AG04450 (cell line): ENCODE data around the gene B3GAT2. TPM values are rescaled to one million over a fixed set of nuclear protein-coding genes. Genes with fewer than 3 reads are reported as not detected.
A peak's percentile ranks its signal among the peaks of the same experiment; 100 is the strongest.

Experiments
- CTCF ChIA-PET: fragments of 300-600, 350-600 bp; formaldehyde crosslinking; extraction: SDS; loops from one replicate; lab custom pipeline; 2022; ENCODE audit warnings: antibody characterized with exemption, inconsistent platforms; lab: Charles Lee
- POLR2A ChIA-PET: fragments of 350-600 bp; formaldehyde crosslinking; extraction: SDS; loops from one replicate; lab custom pipeline; 2021; ENCODE audit warnings: antibody characterized with exemption, inconsistent platforms; lab: Yijun Ruan, JAX
- DNase-seq: peaks from one replicate; pipeline ENCODE4 v3.0.0-alpha.2; 2011; ENCODE audit warnings: low read depth, low spot score
- H3K27ac ChIP-seq: one replicate; pipeline ENCODE4 v1.5.1; 2012; ENCODE audit warnings: low read depth, low read length, control low read depth
- H3K27me3 ChIP-seq: one replicate; pipeline ENCODE4 v1.6.0; 2012; ENCODE audit warnings: low read length; ENCODE audit not compliant: control insufficient read depth, insufficient read depth
- H3K4me3 ChIP-seq: 2 replicates; pipeline ENCODE4 v1.5.1; 2011; ENCODE audit warnings: mild to moderate bottlenecking, low read depth, low read length, control low read depth
- H3K9me3 ChIP-seq: 2 replicates; pipeline ENCODE4 v1.5.1; 2012; ENCODE audit warnings: low read length; ENCODE audit not compliant: control insufficient read depth, insufficient read depth
- polyA plus RNA-seq: library from polyadenylated mRNA; depleted of rRNA; stranded (reverse); fragments of >200 nt; gene quantifications from 2 replicates; pipeline ENCODE4 v1.2.3, GENCODE V29; 2011
- TF ChIP-seq, protein P1 (sequence below): IDR thresholded peaks from 2 replicates; pipeline ENCODE4 v1.5.1; 2011; ENCODE audit warnings: low read depth, low read length, control low read depth, inconsistent platforms

B3GAT2 gene
- polyA plus RNA-seq, 1 experiment: 0.11 TPM

DNA sequence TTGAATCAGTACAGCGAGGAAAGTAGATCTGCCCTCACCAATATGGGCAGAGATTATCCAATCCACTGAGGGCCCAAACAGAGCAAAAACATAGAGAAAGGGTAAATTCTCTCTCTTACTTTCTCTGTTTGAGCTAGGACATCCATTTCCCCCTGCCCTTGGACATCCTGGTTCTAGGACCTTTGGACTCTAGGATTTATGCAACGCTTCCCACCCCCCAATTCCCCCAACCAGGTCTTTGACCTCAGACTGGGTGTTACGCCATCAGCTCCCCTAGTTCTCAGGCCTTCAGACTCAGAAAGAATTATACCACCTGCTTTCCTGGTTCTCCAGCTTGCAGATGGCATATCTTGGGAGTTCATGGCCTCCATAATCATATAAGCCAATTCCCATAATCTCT, 10.2 kb upstream of the B3GAT2 start:
- Histone ChIP-seq H3K27me3 (no peaks in the 10 kb centered on the region), H3K9me3 (no peaks in the 10 kb centered on the region), H3K4me3 (no peak overlapping the region), H3K27ac (no peak overlapping the region)
- no peak for DNase-seq
- CTCF ChIA-PET: interaction anchor here (1.0 kb wide), 1 partner anchor 11 kb away, joined by 3 read pairs; the partner anchor contains the start of gene B3GAT2
- TF ChIP-seq, protein P1, sequence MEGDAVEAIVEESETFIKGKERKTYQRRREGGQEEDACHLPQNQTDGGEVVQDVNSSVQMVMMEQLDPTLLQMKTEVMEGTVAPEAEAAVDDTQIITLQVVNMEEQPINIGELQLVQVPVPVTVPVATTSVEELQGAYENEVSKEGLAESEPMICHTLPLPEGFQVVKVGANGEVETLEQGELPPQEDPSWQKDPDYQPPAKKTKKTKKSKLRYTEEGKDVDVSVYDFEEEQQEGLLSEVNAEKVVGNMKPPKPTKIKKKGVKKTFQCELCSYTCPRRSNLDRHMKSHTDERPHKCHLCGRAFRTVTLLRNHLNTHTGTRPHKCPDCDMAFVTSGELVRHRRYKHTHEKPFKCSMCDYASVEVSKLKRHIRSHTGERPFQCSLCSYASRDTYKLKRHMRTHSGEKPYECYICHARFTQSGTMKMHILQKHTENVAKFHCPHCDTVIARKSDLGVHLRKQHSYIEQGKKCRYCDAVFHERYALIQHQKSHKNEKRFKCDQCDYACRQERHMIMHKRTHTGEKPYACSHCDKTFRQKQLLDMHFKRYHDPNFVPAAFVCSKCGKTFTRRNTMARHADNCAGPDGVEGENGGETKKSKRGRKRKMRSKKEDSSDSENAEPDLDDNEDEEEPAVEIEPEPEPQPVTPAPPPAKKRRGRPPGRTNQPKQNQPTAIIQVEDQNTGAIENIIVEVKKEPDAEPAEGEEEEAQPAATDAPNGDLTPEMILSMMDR: no peak
- POLR2A ChIA-PET: no interaction called here

DNA sequence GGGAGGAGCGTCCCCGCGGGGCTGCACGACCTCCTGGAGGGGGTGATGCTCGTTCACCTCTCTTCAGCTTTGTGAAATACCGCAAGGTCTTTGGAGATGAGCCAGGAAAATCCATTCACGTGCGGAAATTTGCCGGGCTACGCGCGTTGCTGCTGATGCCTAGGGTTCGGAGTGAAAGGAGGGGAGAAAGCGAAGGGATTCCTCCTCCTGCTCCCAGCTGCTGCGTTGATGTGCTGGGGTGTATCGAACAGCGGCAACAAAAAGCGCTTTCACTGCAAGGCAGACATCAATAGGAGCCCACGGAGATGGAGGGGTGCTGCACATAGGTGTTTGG, 391 bp upstream of the B3GAT2 start:
- POLR2A ChIA-PET: no interaction called here
- DNase-seq: no peak
- CTCF ChIA-PET: interaction anchor here (2.0 kb wide), 1 partner anchor 736 kb away, joined by 10 read pairs; no protein-coding TSS in a partner anchor
- Histone ChIP-seq H3K27me3 (peaks cover 44% of the 10 kb centered on the region), H3K27ac (no peak overlapping the region), H3K4me3 (peak overlapping the region; percentile 49), H3K9me3 (no peaks in the 10 kb centered on the region)
- TF ChIP-seq, protein P1: no peak

DNA sequence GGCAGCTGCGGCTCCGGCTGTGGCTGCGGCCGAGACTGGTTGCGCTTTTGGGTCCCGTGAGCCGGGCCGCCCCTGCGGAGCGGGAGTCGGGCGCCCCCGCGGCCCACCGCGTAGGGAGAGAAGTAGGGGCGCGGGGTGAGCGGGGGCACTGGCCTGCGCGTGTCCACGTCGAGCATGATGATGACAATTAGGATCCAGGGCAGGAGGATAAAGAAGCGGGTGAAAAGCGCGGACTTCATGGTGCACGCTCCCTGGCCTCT, 739 bp downstream of the B3GAT2 start:
- Histone ChIP-seq H3K27ac (no peak overlapping the region), H3K27me3 (peaks cover 48% of the 10 kb centered on the region), H3K4me3 (peak overlapping the region; percentile 49), H3K9me3 (no peaks in the 10 kb centered on the region)
- ChIA-PET POLR2A (no interaction called here), CTCF (interaction anchor here (0.5 to 2.2 kb wide), 13 partner anchors 11 to 735 kb away, joined by 3 to 17 read pairs (median 4); no protein-coding TSS in a partner anchor)
- TF ChIP-seq, protein P1: no peak; the same call in 1 of the 2 replicates
- no peak for DNase-seq

DNA sequence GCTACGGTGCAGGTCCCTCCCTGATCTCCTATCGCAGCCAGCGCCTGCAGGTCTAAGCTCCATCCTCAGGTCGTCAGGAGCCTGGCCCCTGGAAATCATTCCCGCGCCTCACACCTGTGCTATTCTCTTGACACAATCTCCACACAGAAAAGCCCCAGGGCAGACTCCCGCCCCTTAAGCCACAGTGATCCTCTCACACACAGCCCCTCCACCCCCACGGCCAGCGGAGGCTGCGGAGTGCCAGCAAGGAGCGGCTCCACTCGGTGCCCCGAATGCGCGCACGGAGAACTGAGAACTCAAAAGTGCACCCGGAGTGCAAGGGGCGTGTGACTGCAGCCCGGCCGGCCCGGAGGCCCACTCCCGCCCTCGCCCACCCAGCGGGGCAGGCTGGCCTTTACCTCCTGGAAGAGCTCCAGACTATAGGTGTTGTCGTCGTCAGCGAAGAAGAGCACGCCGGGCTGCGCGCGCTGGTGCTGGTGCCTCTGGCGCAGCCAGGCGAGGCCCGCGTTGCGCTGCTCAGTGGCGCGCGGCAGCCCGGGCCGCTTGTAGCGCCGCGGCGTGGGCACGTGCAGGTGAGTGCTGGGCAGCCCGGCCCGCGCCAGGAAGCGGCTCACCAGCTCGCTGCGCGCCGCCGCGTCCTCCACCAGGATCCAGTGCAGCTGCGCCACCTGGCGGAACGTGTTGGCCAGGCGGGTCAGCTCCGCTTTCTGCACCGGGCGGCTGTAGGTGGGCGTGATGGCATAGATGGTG, 1.2 kb downstream of the B3GAT2 start:
- no peaks in the 10 kb centered on the region for H3K9me3 ChIP-seq
- POLR2A ChIA-PET: no interaction called here
- peak overlapping the region; percentile 49 for H3K4me3 ChIP-seq
- CTCF ChIA-PET: interaction anchor here (0.5 to 2.2 kb wide), 22 partner anchors 11 to 734 kb away, joined by 3 to 17 read pairs (median 4); no protein-coding TSS in a partner anchor
- TF ChIP-seq, protein P1: peak; percentile 78
- DNase-seq: peak; percentile 27
- H3K27me3 ChIP-seq: peaks cover 48% of the 10 kb centered on the region
- no peak overlapping the region for H3K27ac ChIP-seq

DNA sequence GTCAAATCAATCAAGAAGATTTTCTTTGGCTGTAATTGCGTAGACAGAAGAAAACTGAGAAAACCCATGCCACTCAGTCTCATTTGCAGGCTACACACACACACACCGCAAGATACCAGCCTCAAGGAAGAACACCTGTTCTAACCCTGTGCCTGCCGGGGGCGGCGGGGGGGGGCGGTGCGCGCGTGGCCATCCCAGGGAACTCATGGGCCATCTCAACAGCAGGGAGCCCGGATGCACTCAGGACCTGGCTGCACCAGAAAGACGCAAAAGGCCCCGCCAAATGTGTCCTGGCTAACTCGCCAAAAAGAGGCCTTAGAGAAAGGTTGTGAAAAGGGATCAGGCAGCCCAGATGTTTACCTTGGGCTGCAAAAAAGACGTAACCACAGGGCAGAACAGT, 2.1 kb downstream of the B3GAT2 start:
- Histone ChIP-seq H3K4me3 (no peak overlapping the region), H3K27me3 (peaks cover 48% of the 10 kb centered on the region), H3K9me3 (no peaks in the 10 kb centered on the region), H3K27ac (no peak overlapping the region)
- ChIA-PET CTCF (interaction anchor here (0.9 to 2.2 kb wide), 3 partner anchors 12 to 250 kb away, joined by 3 to 14 read pairs (median 4); no protein-coding TSS in a partner anchor), POLR2A (no interaction called here)
- DNase-seq: no peak
- TF ChIP-seq, protein P1: no peak
